22Rv1 (cell line): ENCODE measurements around the gene PTCD3.

Experiments used
- H3K27ac ChIP-seq: fragments of 450-650 bp; 2 replicates; pipeline ENCODE4 v1.5.1; 2017
- CTCF ChIP-seq: fragments of 450-650 bp; IDR thresholded peaks from 2 replicates; pipeline ENCODE4 v1.5.1; 2017; ENCODE audit warnings: mild to moderate bottlenecking
- ZFX ChIP-seq: fragments of 450-650 bp; IDR thresholded peaks from 2 replicates; pipeline ENCODE4 v1.6.1; 2017; ENCODE audit warnings: antibody characterized with exemption, borderline replicate concordance

Gene PTCD3

GRCh38 chr2:86105252-86105968 is 625 bp upstream of the PTCD3 start, which contains the start of gene POLR1A:
TSS of gene POLR1A (minus strand) at chr2:86105886. CDS start at chr2:86105776, 110 bp downstream.
- TF ChIP-seq ZFX (no peak), CTCF (no peak)
- peak within 1 kb of the TSS; percentile 74 for H3K27ac ChIP-seq

GRCh38 chr2:86107031-86107430 is 996 bp downstream of the PTCD3 start:
- peak overlapping the region; percentile 74 for H3K27ac ChIP-seq
- TF ChIP-seq ZFX (no peak), CTCF (no peak)

GRCh38 chr2:86118130-86118529 is 12.1 kb downstream of the PTCD3 start:
- H3K27ac ChIP-seq = no peak overlapping the region

GRCh38 chr2:86123328-86123925 is 17.4 kb downstream of the PTCD3 start:
- H3K27ac ChIP-seq = no peak overlapping the region
- TF ChIP-seq ZFX = no peak
- no peak for TF ChIP-seq CTCF

More at GRCh38 chr2:86118130-86118529, 12.1 kb downstream of the PTCD3 start:
- TF ChIP-seq CTCF = no peak
- TF ChIP-seq ZFX = no peak

GRCh38 chr2:86124683-86125082 is 18.6 kb downstream of the PTCD3 start:
- H3K27ac ChIP-seq = no peak overlapping the region
- no peak for TF ChIP-seq ZFX
- TF ChIP-seq CTCF = no peak

- TF ChIP-seq ZFX (no peak), CTCF (no peak)
- H3K27ac ChIP-seq = no peak overlapping the region
Observed at GRCh38 chr2:86134709-86135108, 28.7 kb downstream of the PTCD3 start.

- TF ChIP-seq ZFX (no peak), CTCF (no peak)
- H3K27ac ChIP-seq = no peak overlapping the region
Observed at GRCh38 chr2:86135653-86136052, 29.6 kb downstream of the PTCD3 start.
